Esophagus (tissue), 2 donors: ENCODE results near the gene SDSL. TPM values are rescaled to one million over a fixed set of nuclear protein-coding genes. Genes with fewer than 3 reads are reported as not detected.

Experiments used
- H3K27ac ChIP-seq, 2 donors: one replicate each; pipeline ENCODE4 v1.5.1; 2013; ENCODE audit warnings: low read depth in 2 of 2, mild to moderate bottlenecking in 2 of 2, inconsistent platforms in 1 of 2, low read length in 1 of 2, moderate library complexity in 1 of 2
- H3K27me3 ChIP-seq, 2 donors: one replicate each; pipeline ENCODE4 v1.6.1; 2013; ENCODE audit warnings: low read length in 2 of 2, control low read depth in 1 of 2, mild to moderate bottlenecking in 1 of 2; ENCODE audit not compliant: insufficient read depth in 2 of 2, control insufficient read depth in 1 of 2
- H3K36me3 ChIP-seq, 2 donors: one replicate each; pipeline ENCODE4 v1.6.1; 2013; ENCODE audit warnings: low read length in 1 of 2; ENCODE audit not compliant: control insufficient read depth in 2 of 2, insufficient read depth in 2 of 2
- H3K4me1 ChIP-seq, 2 donors: one replicate each; pipeline ENCODE4 v1.6.1; 2013; ENCODE audit warnings: low read length in 1 of 2; ENCODE audit not compliant: control insufficient read depth in 2 of 2, insufficient read depth in 2 of 2
- H3K4me3 ChIP-seq, 2 donors: one replicate each; pipeline ENCODE4 v1.5.1; 2013; ENCODE audit warnings: low read length in 2 of 2, mild to moderate bottlenecking in 2 of 2, low read depth in 1 of 2, moderate library complexity in 1 of 2
- H3K9me3 ChIP-seq, 2 donors: one replicate each; pipeline ENCODE4 v1.6.1; 2013; ENCODE audit warnings: mild to moderate bottlenecking in 2 of 2, low read depth in 1 of 2, low read length in 1 of 2, moderate library complexity in 1 of 2; ENCODE audit not compliant: control insufficient read depth in 2 of 2, insufficient read depth in 1 of 2
- WGBS, 2 donors: extraction: QIAGEN DNeasy Blood & Tissue Kit; methylation state at CpG; one replicate each; pipeline ENCODE4 v1.1.7; 2013; 5-methylcytosine and 5-hydroxymethylcytosine counted together
- polyA plus RNA-seq, 2 donors: library from polyadenylated mRNA; stranded (reverse); fragments of 200-250 nt; gene quantifications; one replicate each; pipeline ENCODE4 v1.2.3, GENCODE V29; 2013
- donor health status: healthy with polysubstance abuse.
- donor health status: Bipolar disorder and iron deficiency.

Gene SDSL
- polyA plus RNA-seq, 2 donors = 0.65 to 1.3 TPM

DNA sequence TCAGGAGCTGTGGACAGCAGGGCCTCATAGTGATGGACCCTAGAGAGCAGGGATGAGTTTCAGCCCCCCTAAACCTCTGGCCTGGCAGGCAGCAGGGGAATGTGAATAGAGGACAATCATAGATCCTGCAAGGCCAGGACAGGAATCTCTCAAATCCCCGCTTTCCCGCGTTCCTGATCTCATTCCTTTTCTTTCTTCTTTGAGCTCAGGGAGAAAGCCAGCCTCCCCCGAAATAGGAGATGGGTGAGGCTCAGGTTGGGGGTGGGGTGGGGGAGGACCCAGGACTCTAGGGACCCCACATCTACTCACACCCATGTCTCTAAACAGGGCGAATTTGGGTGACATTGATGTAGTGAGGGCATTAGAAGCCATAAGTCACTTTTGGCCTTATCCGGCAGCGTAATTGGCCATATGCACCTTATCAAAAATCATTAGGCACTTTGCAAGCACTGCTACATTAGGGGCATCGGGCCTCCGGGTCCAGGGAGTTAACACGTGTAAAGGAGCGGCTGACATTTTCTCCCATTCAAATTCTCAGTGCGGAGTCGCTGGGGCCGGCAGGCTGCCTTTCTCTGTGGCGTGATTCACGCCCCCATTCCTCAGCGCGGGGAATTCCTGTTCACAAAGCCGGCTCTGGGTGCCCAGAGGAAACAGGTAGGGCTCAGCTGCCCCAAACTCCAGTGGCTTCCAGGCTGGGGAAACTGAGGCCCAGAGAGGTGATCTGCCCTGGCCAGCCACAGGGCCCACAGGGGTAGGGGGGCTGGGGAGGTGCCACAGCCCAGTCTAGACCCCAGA, 48.0 kb downstream of the SDSL start:
- no peaks in the 10 kb centered on the region for H3K36me3 ChIP-seq
- H3K27me3 ChIP-seq = peaks cover 25 to 52% of the 10 kb centered on the region in 2 donors
- 5% methylated on average over 19 of the region's 19 CpGs for WGBS, 2 donors
- H3K9me3 ChIP-seq = peaks cover 0 to 4% of the 10 kb centered on the region in 2 donors
- no peak overlapping the region for H3K27ac ChIP-seq
- peaks cover 7 to 9% of the 10 kb centered on the region in 2 donors for H3K4me1 ChIP-seq
- no peak overlapping the region for H3K4me3 ChIP-seq

GRCh38 chr12:113470871-113471618, 48.9 kb downstream of the SDSL start:
- peaks cover 0 to 4% of the 10 kb centered on the region in 2 donors for H3K9me3 ChIP-seq
- peaks cover 16 to 43% of the 10 kb centered on the region in 2 donors for H3K27me3 ChIP-seq
- WGBS, 2 donors = 3 to 5% methylated on average over 53 of the region's 53 CpGs
- H3K27ac ChIP-seq = no peak overlapping the region
- no peaks in the 10 kb centered on the region for H3K36me3 ChIP-seq
- H3K4me3 ChIP-seq = no peak overlapping the region
- H3K4me1 ChIP-seq = peaks cover 0 to 9% of the 10 kb centered on the region in 2 donors

DNA sequence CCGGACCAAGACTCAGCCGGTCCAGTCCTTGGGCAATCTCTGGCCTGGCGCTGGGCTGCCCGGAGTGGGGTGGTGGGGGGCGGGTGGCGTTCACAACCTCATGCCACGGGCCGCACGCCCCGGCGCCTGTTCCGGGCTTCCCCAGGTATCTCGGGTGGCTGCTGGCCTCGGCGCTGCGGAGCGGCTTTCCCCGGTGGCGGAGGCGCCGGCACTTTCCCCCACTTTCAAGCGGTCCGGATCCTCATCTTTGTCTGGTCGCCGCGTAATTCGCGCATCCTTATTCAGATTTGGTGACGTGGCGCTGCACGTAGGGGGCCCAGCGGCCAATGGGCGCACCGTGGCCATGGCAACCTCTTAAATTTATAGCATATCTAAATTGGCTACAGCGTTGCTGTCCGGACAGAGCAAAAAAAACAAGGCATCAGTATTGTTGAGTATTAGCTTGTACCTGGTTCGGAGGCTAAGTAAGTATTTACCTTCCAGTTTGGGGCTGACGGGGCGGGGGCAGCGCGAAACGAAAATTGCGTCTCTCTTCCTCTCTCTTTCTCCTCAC, 49.5 kb downstream of the SDSL start, which contains the start of gene LHX5:
Gene LHX5 (minus strand): TSS at position 253 of the 553 bp plus-strand sequence. CDS start 373 bp downstream, outside the sequence.
- H3K4me3 ChIP-seq = no peak within 1 kb of the TSS
- peaks cover 0 to 2% of the 10 kb centered on the region in 2 donors for H3K9me3 ChIP-seq
- peaks cover 0 to 9% of the 10 kb centered on the region in 2 donors for H3K4me1 ChIP-seq
- H3K27ac ChIP-seq = no peak within 1 kb of the TSS
- peaks cover 15 to 38% of the 10 kb centered on the region in 2 donors for H3K27me3 ChIP-seq
- 4 to 5% methylated on average over 42 to 43 of the region's 43 CpGs for WGBS, 2 donors
- no peaks in the 10 kb centered on the region for H3K36me3 ChIP-seq

DNA sequence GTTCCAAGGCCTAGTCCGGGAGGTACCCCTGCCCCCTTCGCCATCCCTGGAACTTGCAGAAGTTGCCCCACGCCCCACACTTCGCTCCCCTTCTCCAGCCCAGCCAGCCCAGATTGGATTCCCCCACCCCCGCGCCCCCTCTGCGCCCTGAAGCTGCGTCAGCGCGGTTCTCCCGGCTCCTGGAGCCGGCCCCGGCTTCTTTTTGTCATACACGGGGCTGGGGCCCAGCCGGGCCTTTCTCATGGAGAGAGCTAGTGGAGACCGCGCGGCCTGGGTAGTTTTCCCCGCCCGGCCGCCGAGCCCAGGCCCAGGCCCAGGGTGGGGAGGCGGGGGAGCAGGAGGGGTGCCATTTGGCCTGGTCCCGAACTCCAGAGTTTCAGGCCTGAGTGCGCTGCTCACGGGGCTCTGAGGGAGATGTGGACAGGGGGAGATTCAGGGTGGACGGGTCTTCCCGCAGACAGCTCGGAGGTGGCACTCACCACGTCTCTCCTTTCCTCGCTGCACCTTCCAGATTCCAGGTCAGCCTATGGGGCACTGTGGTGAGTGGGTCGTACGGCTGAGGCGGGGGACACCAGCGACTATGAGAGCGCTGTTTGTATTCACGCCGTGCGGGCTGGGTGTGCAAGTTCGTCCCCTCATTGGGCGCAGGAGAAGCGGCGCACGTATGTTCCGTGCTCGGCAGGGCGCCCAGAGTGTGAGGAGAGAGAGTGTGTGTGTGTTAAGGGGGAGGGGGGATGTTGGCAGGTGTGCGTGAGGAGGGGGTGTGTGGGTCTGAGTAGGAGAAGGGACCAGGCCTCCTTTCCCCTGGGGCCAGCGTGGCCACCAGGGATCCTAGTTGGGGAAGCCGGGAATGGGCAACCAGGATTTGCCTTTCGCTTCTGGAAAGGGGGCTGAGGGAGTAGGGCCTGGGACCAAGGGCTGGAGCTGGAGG, 50.3 kb downstream of the SDSL start:
- 5 to 6% methylated on average over 51 of the region's 51 CpGs for WGBS, 2 donors
- Histone ChIP-seq H3K9me3 (peaks cover 0 to 2% of the 10 kb centered on the region in 2 donors), H3K4me3 (no peak overlapping the region), H3K36me3 (no peaks in the 10 kb centered on the region), H3K4me1 (peaks cover 0 to 8% of the 10 kb centered on the region in 2 donors), H3K27me3 (peaks cover 15 to 32% of the 10 kb centered on the region in 2 donors), H3K27ac (no peak overlapping the region)

DNA sequence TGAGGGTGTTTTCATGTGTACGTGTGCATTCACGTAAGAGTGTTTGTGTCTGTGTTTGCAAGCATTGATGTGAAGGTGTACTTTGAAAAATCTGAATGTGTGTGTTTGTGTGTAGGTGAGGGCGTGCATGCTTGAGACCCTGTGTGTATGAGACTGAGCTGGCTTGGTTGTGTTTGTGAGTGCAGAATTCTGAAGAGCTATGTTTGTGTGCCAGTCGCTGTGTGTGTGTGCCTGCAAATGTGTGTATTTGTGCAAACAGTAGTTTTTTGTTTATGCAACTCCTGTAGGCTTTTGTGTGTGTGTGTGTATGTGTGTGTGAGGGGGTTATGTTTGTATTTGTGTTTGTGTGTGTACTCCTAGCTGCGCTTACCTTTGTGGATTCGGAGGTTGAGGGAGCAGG, 51.2 kb downstream of the SDSL start:
- H3K27ac ChIP-seq = no peak overlapping the region
- H3K4me3 ChIP-seq = no peak overlapping the region
- H3K9me3 ChIP-seq = peaks cover 0 to 2% of the 10 kb centered on the region in 2 donors
- H3K27me3 ChIP-seq = peaks cover 15 to 32% of the 10 kb centered on the region in 2 donors
- WGBS, 2 donors = 23 to 25% methylated on average over 6 of the region's 6 CpGs
- no peaks in the 10 kb centered on the region for H3K36me3 ChIP-seq
- no peaks in the 10 kb centered on the region for H3K4me1 ChIP-seq

DNA sequence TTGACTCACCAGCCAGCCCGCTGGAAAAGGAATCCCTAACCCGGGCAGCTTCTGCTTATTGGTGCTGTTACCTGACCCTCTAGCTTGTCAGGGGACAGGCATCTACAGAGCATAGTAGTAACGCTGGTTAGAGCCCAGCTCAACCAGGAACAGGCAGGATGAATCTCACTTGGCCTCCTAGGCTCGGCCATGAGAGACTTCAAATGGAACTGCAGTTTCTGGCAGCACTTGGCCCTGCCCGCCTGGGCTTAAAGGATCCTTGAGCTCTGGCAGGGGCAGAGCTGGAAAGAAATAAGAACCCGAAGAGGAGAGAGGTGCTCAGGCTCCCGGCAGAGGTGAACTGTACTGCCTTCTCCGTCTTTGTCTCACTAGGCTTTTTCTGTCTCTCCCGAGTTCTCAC, 51.8 kb downstream of the SDSL start:
- H3K9me3 ChIP-seq = peaks cover 0 to 2% of the 10 kb centered on the region in 2 donors
- no peak overlapping the region for H3K4me3 ChIP-seq
- no peaks in the 10 kb centered on the region for H3K4me1 ChIP-seq
- peaks cover 15 to 37% of the 10 kb centered on the region in 2 donors for H3K27me3 ChIP-seq
- H3K36me3 ChIP-seq = no peaks in the 10 kb centered on the region
- 3% methylated on average over 9 of the region's 9 CpGs for WGBS, 2 donors
- no peak overlapping the region for H3K27ac ChIP-seq

DNA sequence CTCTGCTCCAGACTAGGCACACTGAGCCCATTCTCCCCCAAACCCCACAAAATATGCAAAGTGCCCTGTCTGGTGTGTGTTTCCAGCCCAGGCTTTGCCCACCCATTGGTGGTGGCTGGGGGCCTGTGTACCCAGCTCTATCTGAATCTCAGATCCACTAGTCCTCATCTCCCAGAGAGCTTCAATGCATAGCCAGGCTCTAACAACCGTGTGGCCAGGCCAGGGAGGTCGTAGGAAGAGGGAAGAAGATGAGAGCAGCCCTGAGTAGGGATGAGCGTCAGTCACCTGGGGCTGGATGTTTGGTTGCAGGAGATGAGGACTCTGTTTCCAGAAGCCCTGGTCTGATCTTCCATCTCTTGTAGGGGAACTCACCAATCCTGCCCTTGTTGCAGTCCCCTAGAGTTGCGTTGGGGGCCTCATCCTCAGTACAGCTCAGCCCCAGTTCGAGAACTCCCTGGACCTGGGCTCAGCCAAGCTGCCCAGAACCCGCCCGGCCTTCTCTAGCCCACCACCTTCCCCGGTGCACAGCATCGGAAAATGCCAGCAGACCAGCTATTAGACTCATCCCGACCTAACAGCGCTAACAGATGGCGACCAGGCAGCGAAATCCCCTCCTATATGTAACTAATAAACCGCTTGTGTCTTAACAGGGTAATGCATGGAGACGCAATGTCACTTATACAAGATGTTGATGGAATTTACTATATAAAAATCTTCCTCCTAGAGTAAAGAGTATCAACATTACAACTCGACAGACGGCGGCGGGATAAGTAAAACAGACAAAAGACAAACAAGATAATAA, 52.7 kb downstream of the SDSL start:
- Histone ChIP-seq H3K9me3 (peaks cover 0 to 2% of the 10 kb centered on the region in 2 donors), H3K4me3 (no peak overlapping the region), H3K36me3 (no peaks in the 10 kb centered on the region), H3K27me3 (peaks cover 10 to 36% of the 10 kb centered on the region in 2 donors), H3K27ac (no peak overlapping the region), H3K4me1 (no peaks in the 10 kb centered on the region)
- WGBS, 2 donors = 3 to 6% methylated on average over 19 of the region's 19 CpGs

GRCh38 chr12:113475451-113476175, 53.4 kb downstream of the SDSL start:
- WGBS, 2 donors = 4 to 6% methylated on average over 50 of the region's 50 CpGs
- Histone ChIP-seq H3K27ac (no peak overlapping the region), H3K27me3 (peaks cover 7 to 36% of the 10 kb centered on the region in 2 donors), H3K9me3 (peaks cover 0 to 2% of the 10 kb centered on the region in 2 donors), H3K4me1 (no peaks in the 10 kb centered on the region), H3K4me3 (no peak overlapping the region), H3K36me3 (no peaks in the 10 kb centered on the region)
